ENCODE results near the gene KIAA1586. TPM values are rescaled to one million over a fixed set of nuclear protein-coding genes. Genes with fewer than 3 reads are reported as not detected.
"Not testable (repeated sequence)": the region's sequence is repeated elsewhere in the genome, so short reads cannot be mapped to it uniquely, and the experiment has no call there.

KIAA1586 gene
- total RNA-seq, 2 donors from 2014 or later = 18.7 to 21.5 TPM

DNA sequence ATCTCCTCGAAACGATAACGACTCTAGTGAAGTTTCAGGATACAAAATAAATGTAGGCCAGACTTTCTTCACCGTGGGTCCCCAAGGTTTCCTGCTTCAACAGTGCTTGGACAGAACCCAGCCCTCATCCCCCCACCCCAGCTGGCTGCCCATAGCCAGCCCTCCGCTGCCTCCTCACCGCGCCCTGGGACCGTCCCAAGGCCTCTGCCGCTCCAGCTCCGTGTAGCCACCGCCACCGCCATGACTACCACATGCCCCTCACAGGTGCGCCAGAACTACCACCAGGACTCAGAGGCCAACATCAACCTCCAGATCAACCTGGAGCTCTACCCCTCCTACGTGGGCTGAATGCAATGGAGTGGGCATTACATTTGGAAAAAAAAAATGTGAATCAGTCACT lies 42.2 kb upstream of the KIAA1586 start:
- Mint-ChIP-seq H3K4me3 (no peak overlapping the region), H3K27ac (no peak overlapping the region), H3K4me1 (no peaks in the 10 kb centered on the region), H3K36me3 (ENCODE audit: low read depth) (no peaks in the 10 kb centered on the region), H3K27me3 (ENCODE audit: insufficient read depth) (no peaks in the 10 kb centered on the region), H3K9me3 (peaks cover 8% of the 10 kb centered on the region)
- Histone ChIP-seq H3K4me3 (ENCODE audit: low read length) (no peak overlapping the region), H3K36me3 (ENCODE audit: control insufficient read depth, insufficient read depth, low read length) (no peaks in the 10 kb centered on the region), H3K9me3 (ENCODE audit: control insufficient read depth, low read length) (peaks cover 5% of the 10 kb centered on the region), H3K27me3 (ENCODE audit: control insufficient read depth, insufficient read depth, low read length, poor library complexity, severe bottlenecking) (no peaks in the 10 kb centered on the region), H3K4me1 (ENCODE audit: control insufficient read depth, insufficient read depth, low read length) (no peaks in the 10 kb centered on the region), H3K9ac (ENCODE audit: extremely low read depth, low read length, poor library complexity, severe bottlenecking) (no peak overlapping the region), H3K27ac (ENCODE audit: low read depth, low read length) (no peak overlapping the region)
- 90 to 94% methylated on average over 4 to 14 of the region's 14 CpGs for WGBS, 2 experiments (ENCODE audit: insufficient coverage in 1 of 2, insufficient read length in 1 of 2)
- TF ChIP-seq, protein P1, sequence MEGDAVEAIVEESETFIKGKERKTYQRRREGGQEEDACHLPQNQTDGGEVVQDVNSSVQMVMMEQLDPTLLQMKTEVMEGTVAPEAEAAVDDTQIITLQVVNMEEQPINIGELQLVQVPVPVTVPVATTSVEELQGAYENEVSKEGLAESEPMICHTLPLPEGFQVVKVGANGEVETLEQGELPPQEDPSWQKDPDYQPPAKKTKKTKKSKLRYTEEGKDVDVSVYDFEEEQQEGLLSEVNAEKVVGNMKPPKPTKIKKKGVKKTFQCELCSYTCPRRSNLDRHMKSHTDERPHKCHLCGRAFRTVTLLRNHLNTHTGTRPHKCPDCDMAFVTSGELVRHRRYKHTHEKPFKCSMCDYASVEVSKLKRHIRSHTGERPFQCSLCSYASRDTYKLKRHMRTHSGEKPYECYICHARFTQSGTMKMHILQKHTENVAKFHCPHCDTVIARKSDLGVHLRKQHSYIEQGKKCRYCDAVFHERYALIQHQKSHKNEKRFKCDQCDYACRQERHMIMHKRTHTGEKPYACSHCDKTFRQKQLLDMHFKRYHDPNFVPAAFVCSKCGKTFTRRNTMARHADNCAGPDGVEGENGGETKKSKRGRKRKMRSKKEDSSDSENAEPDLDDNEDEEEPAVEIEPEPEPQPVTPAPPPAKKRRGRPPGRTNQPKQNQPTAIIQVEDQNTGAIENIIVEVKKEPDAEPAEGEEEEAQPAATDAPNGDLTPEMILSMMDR (conservative IDR thresholded peaks at IDR 0.05) = no peak
- no peak for DNase-seq

DNA sequence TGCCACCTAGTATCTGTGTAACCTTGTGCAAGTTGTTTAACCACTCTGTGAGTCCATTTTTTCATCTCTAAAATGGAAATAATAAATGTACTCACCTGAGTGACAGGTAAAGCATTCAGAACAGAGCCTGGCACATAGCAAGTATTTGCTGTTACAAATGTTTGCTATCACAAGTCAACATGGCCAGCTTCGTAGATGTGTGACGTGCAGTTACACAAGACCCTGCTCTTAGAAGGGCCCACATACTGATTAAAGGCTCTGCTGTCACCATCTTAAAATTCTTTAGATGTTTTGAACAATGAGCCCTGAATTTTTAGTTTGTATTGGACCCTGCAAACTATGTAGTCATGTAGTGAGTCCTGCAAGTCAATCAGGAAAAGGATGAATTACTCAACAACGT lies 40.4 kb upstream of the KIAA1586 start:
- 64 to 100% methylated on average over 2 to 3 of the region's 3 CpGs for WGBS, 2 experiments (ENCODE audit: insufficient coverage in 1 of 2, insufficient read length in 1 of 2)
- Histone ChIP-seq H3K9me3 (ENCODE audit: control insufficient read depth, low read length) (no peaks in the 10 kb centered on the region), H3K27me3 (ENCODE audit: control insufficient read depth, insufficient read depth, low read length, poor library complexity, severe bottlenecking) (no peaks in the 10 kb centered on the region), H3K27ac (ENCODE audit: low read depth, low read length) (no peak overlapping the region), H3K9ac (ENCODE audit: extremely low read depth, low read length, poor library complexity, severe bottlenecking) (no peak overlapping the region), H3K4me1 (ENCODE audit: control insufficient read depth, insufficient read depth, low read length) (no peaks in the 10 kb centered on the region), H3K36me3 (ENCODE audit: control insufficient read depth, insufficient read depth, low read length) (no peaks in the 10 kb centered on the region), H3K4me3 (ENCODE audit: low read length) (no peak overlapping the region)
- TF ChIP-seq, protein P1 (conservative IDR thresholded peaks at IDR 0.05) = no peak
- H3K27ac Mint-ChIP-seq = no peak overlapping the region
- H3K4me3 Mint-ChIP-seq = no peak overlapping the region
- no peaks in the 10 kb centered on the region for H3K36me3 Mint-ChIP-seq (ENCODE audit: low read depth)
- H3K9me3 Mint-ChIP-seq = no peaks in the 10 kb centered on the region
- H3K4me1 Mint-ChIP-seq = no peaks in the 10 kb centered on the region
- DNase-seq = no peak
- no peaks in the 10 kb centered on the region for H3K27me3 Mint-ChIP-seq (ENCODE audit: insufficient read depth)

DNA sequence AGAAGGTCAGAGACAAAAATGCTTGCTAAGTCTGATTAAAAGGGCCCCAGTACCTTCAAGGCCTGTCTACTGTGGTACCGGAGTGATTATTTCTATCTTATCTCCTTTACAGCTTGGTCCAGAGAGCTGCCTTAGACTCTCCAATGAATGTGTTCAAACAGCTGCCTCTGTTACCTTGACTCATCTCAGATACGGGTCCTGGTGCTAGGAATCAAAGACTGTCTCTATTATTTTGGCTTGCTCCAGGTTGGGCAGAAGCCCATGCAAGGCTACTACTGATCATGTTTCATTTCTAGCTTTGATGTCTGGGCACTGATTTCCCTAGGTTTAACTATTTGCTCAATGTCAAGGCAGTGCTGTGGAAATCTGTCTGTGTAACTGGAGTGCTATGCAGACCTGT lies 38.4 kb upstream of the KIAA1586 start:
- WGBS, 2 experiments (ENCODE audit: insufficient coverage in 1 of 2, insufficient read length in 1 of 2) = 93 to 100% methylated on average over 2 of the region's 2 CpGs

DNA sequence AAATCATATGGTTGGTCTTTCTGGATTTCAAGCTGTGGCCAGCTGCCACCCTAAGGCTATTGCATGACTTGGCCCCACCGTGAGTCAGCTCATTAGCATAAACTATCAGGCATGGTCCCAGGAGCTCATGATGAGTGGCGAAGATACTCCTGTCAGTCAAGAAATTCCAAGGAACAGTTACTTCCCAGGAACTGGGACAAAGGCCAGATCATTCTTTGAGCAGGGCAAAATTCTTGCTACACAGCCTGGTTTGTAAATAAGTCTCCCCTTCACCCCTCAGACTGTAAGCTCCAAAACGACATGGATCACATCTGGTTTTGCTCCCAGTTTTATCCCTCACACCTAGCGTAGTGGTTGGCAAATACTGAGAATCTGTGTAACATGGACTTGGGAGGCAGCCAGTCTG lies 33.0 kb upstream of the KIAA1586 start:
- Mint-ChIP-seq H3K9me3 (no peaks in the 10 kb centered on the region), H3K27ac (no peak overlapping the region), H3K4me1 (no peaks in the 10 kb centered on the region), H3K27me3 (ENCODE audit: insufficient read depth) (no peaks in the 10 kb centered on the region), H3K36me3 (ENCODE audit: low read depth) (no peaks in the 10 kb centered on the region), H3K4me3 (no peak overlapping the region)
- no peaks in the 10 kb centered on the region for H3K27me3 ChIP-seq (ENCODE audit: control insufficient read depth, insufficient read depth, low read length, poor library complexity, severe bottlenecking)
- TF ChIP-seq, protein P1 (conservative IDR thresholded peaks at IDR 0.05) = no peak
- no peak overlapping the region for H3K27ac ChIP-seq (ENCODE audit: low read depth, low read length)
- no peaks in the 10 kb centered on the region for H3K4me1 ChIP-seq (ENCODE audit: control insufficient read depth, insufficient read depth, low read length)
- H3K4me3 ChIP-seq (ENCODE audit: low read length) = no peak overlapping the region
- no peaks in the 10 kb centered on the region for H3K9me3 ChIP-seq (ENCODE audit: control insufficient read depth, low read length)
- no peaks in the 10 kb centered on the region for H3K36me3 ChIP-seq (ENCODE audit: control insufficient read depth, insufficient read depth, low read length)
- DNase-seq = no peak
- no peak overlapping the region for H3K9ac ChIP-seq (ENCODE audit: extremely low read depth, low read length, poor library complexity, severe bottlenecking)
- 81 to 95% methylated on average over 3 to 4 of the region's 4 CpGs for WGBS, 2 experiments (ENCODE audit: insufficient coverage in 1 of 2, insufficient read length in 1 of 2)

More for the DNA sequence above, 38.4 kb upstream of the KIAA1586 start:
- H3K27me3 ChIP-seq (ENCODE audit: control insufficient read depth, insufficient read depth, low read length, poor library complexity, severe bottlenecking); H3K9me3 Mint-ChIP-seq; H3K27ac Mint-ChIP-seq; H3K36me3 ChIP-seq (ENCODE audit: control insufficient read depth, insufficient read depth, low read length); H3K4me3 Mint-ChIP-seq; H3K27me3 Mint-ChIP-seq (ENCODE audit: insufficient read depth); H3K27ac ChIP-seq (ENCODE audit: low read depth, low read length); H3K9ac ChIP-seq (ENCODE audit: extremely low read depth, low read length, poor library complexity, severe bottlenecking); H3K4me1 Mint-ChIP-seq; DNase-seq; H3K36me3 Mint-ChIP-seq (ENCODE audit: low read depth); H3K4me1 ChIP-seq (ENCODE audit: control insufficient read depth, insufficient read depth, low read length); H3K4me3 ChIP-seq (ENCODE audit: low read length); H3K9me3 ChIP-seq (ENCODE audit: control insufficient read depth, low read length): not testable (repeated sequence)

Measured in endodermal cell (in vitro differentiated cells).